T-helper 17 cell (primary cell): ENCODE data around the gene TP53BP2. TPM values are rescaled to one million over a fixed set of nuclear protein-coding genes. Genes with fewer than 3 reads are reported as not detected.
"Not testable (repeated sequence)": the region's sequence is repeated elsewhere in the genome, so short reads cannot be mapped to it uniquely, and the experiment has no call there.

Experiments
- ATAC-seq: fragments of 150-1000 bp; cut with Tn5 transposase; 2 replicates; pipeline ENCODE4 v1.10.0; 2021; ENCODE audit warnings: mild to moderate bottlenecking, moderate library complexity
- DNase-seq, 3 donors: peaks; one replicate each; pipeline versions ENCODE4 v3.0.0 to v3.0.0-alpha.2; 2020 to 2021
- H3K9me3 ChIP-seq: one replicate; pipeline ENCODE4 v1.7.0; 2013; ENCODE audit warnings: low read length, mild to moderate bottlenecking; ENCODE audit not compliant: control insufficient read depth, poor library complexity, severe bottlenecking
- H3K27ac Mint-ChIP-seq: one replicate; pipeline ENCODE4 v1.8.0; 2022; ENCODE audit warnings: mild to moderate bottlenecking, moderate library complexity, mixed read lengths
- H3K27me3 Mint-ChIP-seq: one replicate; pipeline ENCODE4 v1.8.0; 2022; ENCODE audit warnings: mixed read lengths
- H3K36me3 Mint-ChIP-seq: one replicate; pipeline ENCODE4 v1.8.0; 2022; ENCODE audit warnings: low read depth, mixed read lengths
- H3K4me1 Mint-ChIP-seq: one replicate; pipeline ENCODE4 v1.8.0; 2022; ENCODE audit warnings: mild to moderate bottlenecking, mixed read lengths
- H3K4me3 Mint-ChIP-seq: one replicate; pipeline ENCODE4 v1.8.0; 2022; ENCODE audit warnings: mild to moderate bottlenecking, moderate library complexity, mixed read lengths
- total RNA-seq, 4 donors: library from RNA in 2 of 4; stranded (reverse) in 2 of 4; gene quantifications; one replicate each; pipeline ENCODE4 v1.2.3 and lab custom pipeline; 2022 to 2026

Gene TP53BP2, protein sequence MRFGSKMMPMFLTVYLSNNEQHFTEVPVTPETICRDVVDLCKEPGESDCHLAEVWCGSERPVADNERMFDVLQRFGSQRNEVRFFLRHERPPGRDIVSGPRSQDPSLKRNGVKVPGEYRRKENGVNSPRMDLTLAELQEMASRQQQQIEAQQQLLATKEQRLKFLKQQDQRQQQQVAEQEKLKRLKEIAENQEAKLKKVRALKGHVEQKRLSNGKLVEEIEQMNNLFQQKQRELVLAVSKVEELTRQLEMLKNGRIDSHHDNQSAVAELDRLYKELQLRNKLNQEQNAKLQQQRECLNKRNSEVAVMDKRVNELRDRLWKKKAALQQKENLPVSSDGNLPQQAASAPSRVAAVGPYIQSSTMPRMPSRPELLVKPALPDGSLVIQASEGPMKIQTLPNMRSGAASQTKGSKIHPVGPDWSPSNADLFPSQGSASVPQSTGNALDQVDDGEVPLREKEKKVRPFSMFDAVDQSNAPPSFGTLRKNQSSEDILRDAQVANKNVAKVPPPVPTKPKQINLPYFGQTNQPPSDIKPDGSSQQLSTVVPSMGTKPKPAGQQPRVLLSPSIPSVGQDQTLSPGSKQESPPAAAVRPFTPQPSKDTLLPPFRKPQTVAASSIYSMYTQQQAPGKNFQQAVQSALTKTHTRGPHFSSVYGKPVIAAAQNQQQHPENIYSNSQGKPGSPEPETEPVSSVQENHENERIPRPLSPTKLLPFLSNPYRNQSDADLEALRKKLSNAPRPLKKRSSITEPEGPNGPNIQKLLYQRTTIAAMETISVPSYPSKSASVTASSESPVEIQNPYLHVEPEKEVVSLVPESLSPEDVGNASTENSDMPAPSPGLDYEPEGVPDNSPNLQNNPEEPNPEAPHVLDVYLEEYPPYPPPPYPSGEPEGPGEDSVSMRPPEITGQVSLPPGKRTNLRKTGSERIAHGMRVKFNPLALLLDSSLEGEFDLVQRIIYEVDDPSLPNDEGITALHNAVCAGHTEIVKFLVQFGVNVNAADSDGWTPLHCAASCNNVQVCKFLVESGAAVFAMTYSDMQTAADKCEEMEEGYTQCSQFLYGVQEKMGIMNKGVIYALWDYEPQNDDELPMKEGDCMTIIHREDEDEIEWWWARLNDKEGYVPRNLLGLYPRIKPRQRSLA
- 100 to 1,000 TPM in 1 of 2 donors, 10 to 100 TPM in 1; 97.6 to 136 TPM for total RNA-seq
- 115 to 182 reads per million in 2 donors for total RNA-seq (lab: John Stamatoyannopoulos, UW)

DNA sequence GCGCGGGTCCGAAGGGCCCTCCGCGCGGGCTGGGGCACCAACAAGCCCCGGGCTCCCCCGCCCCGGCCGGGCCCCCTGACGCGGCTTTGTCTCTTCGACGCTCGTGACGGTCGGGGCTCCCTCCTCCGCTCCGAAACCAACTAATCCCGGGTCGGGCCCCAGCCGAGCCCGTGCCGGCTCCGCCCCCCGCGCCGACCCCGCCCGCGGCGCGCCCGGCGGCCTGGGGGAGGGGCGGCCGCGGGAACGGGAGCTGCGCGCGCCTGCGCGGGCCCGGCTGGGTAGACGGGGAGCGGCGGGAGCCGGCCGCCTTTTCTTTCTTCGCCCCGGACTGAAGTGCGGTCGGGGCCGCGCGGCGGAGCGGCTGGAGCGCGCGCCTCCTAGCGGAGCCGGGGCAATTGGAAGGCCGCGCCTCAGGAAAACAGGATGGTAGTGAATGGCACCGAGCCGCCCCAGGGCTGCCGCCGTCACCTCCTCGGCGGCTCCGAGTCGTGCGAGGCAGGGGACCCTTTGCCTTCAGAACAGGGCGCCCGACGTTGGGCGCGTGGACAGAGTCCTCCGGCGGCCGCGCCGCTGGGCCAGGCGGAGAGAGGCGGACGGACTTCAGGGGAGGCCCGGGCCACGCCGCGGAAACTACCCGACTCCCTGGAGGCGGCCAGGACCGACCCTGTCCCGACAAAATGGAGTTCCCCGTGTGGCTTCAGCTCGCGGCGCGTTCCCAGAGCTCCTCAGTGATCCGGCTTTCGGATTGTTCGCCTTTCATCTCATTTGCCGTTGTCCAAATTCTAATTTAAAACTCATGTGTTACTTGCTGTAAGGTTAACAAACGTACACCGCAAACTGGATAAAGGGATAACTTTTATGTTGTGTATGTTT, at the start of gene TP53BP2:
TSS of gene TP53BP2 (minus strand) at position 138 of the 873 bp plus-strand sequence. CDS start 267 bp downstream, outside the sequence.
- Mint-ChIP-seq H3K27me3 (peaks cover 2% of the 10 kb centered on the region), H3K36me3 (peaks cover 3% of the 10 kb centered on the region), H3K27ac (peak within 1 kb of the TSS; percentile 98), H3K4me3 (peak within 1 kb of the TSS; percentile 96), H3K4me1 (peaks cover 25% of the 10 kb centered on the region)
- peak; percentile 85 to 88 (median 88) for DNase-seq
- no peaks in the 10 kb centered on the region for H3K9me3 ChIP-seq
- ATAC-seq, result peak; percentile 87

DNA sequence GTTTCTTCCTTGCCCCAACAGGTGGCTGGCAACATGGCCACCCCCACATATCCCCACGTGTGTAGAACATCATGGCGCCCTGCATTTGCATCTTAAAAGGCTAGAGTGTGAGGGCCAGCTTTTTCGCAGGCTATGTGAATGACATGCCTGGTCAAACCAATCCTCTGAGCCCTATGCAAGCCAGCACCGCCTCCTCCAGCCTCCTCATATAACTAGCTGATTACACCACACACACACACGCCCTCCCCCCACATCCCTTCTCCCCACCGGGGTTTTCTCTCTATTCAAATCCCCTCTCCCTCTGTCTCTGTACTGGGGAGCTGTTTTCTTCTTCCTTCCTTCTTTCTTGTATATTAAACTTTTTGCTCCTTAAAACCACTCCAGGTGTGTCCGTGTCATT, 44.7 kb upstream of the TP53BP2 start:
- H3K9me3 ChIP-seq, H3K4me3 Mint-ChIP-seq, H3K27me3 Mint-ChIP-seq, H3K36me3 Mint-ChIP-seq, ATAC-seq, H3K27ac Mint-ChIP-seq, H3K4me1 Mint-ChIP-seq, DNase-seq: not testable (repeated sequence)

DNA sequence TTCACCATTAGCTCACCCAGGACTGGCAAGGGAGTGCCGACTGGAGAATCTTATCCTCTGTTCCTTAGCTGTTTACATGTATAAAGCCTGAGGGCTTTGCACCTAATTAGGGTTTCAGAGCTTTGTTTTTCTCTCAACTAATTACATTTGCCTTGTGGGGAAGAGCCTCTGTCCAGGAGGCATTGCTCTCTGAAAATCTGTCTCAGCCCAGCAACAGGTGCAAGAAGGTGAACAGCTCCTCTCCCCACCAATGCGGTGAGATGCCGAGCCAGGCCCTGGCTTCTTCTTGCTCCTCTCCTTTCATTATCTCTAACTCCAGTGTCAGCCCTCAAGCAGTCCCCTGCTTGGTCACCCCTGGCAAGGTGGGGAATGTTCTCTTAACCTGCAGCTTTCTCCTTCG, 43.6 kb upstream of the TP53BP2 start:
- ATAC-seq, H3K36me3 Mint-ChIP-seq, H3K4me1 Mint-ChIP-seq, H3K27me3 Mint-ChIP-seq, H3K9me3 ChIP-seq, H3K4me3 Mint-ChIP-seq, DNase-seq, H3K27ac Mint-ChIP-seq: not testable (repeated sequence)

DNA sequence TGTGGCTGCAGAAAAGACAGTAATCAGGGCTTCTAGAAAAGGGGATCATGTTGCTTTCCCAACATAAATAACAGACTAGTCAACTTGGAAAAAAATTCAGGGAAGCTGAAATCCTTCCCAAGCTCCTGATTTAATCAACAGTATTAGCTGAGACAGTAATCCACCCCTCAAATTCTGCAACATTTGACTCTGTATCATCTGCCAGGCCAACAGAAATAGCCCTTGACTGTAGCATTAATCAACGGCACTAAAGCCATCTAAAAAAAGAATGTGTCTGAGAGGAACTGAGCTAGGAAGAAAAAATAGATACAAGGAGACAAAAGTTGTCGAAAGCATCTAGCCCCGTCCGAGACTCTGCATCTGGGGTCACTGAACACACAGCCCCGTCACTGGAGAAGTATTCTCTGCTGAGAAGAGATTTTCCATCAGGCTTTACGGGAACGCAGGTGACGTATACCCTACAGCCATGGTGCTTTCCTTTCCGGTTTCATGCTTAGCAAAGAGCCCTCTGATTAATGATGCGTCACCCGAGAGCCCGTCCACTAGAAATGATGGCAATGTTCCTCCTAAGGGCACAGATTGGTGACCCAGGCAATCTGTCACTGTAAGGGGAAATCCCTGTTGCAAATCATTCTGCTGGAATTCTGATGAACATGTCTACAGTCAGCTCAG, 42.1 kb upstream of the TP53BP2 start:
- no peaks in the 10 kb centered on the region for H3K27me3 Mint-ChIP-seq
- ATAC-seq (no peak), DNase-seq (no peak)
- H3K4me1 Mint-ChIP-seq, result no peaks in the 10 kb centered on the region
- H3K9me3 ChIP-seq, result no peaks in the 10 kb centered on the region
- H3K36me3 Mint-ChIP-seq, result no peaks in the 10 kb centered on the region
- H3K27ac Mint-ChIP-seq, result no peak overlapping the region
- no peak overlapping the region for H3K4me3 Mint-ChIP-seq

DNA sequence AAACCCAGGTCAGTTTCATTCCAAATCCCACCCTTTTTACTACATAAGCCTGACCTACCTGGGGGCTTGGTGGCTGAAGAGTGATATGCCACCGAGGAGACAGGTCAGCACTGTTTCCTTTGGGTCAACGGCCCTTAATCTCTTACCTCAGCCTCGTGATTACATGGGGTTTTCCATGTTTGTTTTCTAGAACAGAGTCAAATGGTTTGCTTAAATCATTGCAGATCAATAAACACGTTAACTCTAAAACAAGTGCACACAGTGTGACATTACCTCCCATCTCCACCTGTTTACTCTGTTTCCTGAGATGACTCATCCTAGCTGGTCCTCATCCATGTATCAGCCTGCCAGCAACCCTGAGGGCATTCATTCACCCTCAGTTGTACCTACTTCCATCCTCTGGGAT, 40.8 kb upstream of the TP53BP2 start:
- Mint-ChIP-seq H3K27ac (no peak overlapping the region), H3K27me3 (no peaks in the 10 kb centered on the region), H3K36me3 (no peaks in the 10 kb centered on the region), H3K4me3 (no peak overlapping the region), H3K4me1 (no peaks in the 10 kb centered on the region)
- DNase-seq (no peak), ATAC-seq (no peak)
- H3K9me3 ChIP-seq, result no peaks in the 10 kb centered on the region

DNA sequence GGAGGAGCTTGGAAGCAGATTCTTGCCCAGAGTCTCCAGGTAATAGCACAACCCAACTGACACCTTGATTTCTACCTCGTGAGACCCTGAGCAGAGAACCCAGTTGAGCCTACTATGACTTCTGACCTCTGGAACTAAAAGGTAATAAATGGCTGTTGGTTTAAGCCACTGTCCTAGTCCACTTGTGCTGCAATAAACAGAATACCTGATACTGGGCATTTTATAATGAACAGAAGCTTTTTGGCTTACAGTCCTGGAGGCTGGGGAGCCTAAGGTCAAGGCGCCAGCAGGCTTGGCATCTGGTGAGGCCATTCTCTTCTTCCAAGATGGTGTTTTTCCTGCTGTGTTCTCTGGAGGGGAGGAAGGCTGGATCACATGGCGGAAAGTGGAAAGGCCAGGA, 39.9 kb upstream of the TP53BP2 start:
- ATAC-seq (no peak), DNase-seq (no peak)
- peaks cover 3% of the 10 kb centered on the region for H3K27me3 Mint-ChIP-seq
- H3K27ac Mint-ChIP-seq, result no peak overlapping the region
- H3K4me1 Mint-ChIP-seq, result no peaks in the 10 kb centered on the region
- no peaks in the 10 kb centered on the region for H3K36me3 Mint-ChIP-seq
- no peak overlapping the region for H3K4me3 Mint-ChIP-seq
- H3K9me3 ChIP-seq, result no peaks in the 10 kb centered on the region

DNA sequence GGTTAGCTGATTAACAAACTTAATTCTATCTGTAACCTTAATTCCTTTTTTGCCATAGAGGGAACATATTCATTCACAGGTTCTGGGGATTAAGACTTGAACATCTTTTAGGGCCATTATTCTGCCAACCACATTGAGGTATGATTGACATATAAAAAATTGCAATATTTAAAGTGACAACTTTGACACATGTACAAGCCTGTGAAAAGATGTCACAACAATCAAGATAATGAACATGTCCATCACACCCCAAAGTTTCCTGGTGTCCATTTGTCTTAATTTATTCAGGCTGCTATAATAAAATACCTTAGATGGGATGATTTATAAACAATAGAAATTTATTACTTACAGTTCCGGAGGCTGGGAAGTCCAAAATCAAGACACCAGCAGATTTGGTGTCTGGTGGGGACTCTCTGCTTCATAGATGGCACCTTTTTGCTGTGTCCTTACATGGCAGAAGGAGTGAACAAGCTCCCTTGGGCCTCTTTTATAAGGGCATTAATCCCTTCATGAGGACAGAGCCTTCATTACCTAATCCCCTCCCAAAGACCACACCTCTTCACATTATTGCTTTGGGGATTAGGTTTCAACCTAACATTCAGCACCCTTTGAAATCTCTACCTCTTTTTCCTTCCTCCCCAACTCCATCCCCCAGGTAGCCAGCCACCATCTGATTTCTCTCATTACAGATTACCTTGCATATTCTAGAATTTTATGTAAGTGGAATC, 33.0 kb upstream of the TP53BP2 start:
- peaks cover 2% of the 10 kb centered on the region for H3K9me3 ChIP-seq
- ATAC-seq (no peak), DNase-seq (no peak)
- Mint-ChIP-seq H3K27me3 (peaks cover 23% of the 10 kb centered on the region), H3K27ac (no peak overlapping the region), H3K36me3 (peaks cover 2% of the 10 kb centered on the region), H3K4me3 (no peak overlapping the region), H3K4me1 (no peaks in the 10 kb centered on the region)

DNA sequence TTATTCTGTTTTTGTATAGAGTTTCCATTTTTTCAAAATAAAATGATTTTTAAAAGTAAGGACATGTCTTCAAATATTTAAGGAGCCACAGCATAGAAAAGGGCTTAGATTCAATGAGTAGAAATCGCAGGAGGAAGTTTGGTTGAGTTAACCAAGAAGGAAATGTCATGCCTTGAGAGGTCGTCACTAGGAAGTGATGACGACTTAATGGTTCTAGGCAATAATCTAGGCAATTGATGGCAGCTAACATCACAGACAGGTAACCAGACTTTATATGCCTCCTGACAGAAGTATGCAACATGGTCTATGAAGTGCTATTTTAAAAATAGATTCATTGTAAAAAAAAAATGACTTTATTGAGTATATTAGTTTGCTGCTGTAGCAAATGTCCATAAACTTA, 32.1 kb upstream of the TP53BP2 start:
- no peak for ATAC-seq
- no peak overlapping the region for H3K27ac Mint-ChIP-seq
- H3K9me3 ChIP-seq, result peaks cover 2% of the 10 kb centered on the region
- H3K36me3 Mint-ChIP-seq, result peaks cover 2% of the 10 kb centered on the region
- no peak for DNase-seq
- H3K4me1 Mint-ChIP-seq, result no peaks in the 10 kb centered on the region
- no peak overlapping the region for H3K4me3 Mint-ChIP-seq
- peaks cover 32% of the 10 kb centered on the region for H3K27me3 Mint-ChIP-seq

DNA sequence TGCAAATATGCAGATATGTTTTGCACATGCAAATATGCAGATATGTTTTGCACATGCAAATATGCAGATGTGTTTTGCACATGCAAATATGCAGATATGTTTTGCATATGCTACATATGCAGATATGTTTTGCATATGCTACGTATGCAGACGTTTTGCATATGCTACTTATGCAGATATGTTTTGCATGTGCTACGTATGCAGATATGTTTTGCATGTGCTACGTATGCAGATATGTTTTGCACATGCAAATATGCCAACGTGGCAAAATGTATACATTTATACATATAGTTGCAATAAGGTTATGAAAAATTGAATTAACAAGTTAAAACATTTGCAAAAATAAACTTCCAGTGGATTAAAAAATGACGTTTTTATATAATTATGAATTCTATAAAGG, 30.8 kb upstream of the TP53BP2 start:
- Mint-ChIP-seq H3K27ac (no peak overlapping the region), H3K4me1 (no peaks in the 10 kb centered on the region), H3K4me3 (no peak overlapping the region), H3K27me3 (peaks cover 44% of the 10 kb centered on the region), H3K36me3 (peaks cover 2% of the 10 kb centered on the region)
- peaks cover 2% of the 10 kb centered on the region for H3K9me3 ChIP-seq
- DNase-seq (no peak), ATAC-seq (no peak)

DNA sequence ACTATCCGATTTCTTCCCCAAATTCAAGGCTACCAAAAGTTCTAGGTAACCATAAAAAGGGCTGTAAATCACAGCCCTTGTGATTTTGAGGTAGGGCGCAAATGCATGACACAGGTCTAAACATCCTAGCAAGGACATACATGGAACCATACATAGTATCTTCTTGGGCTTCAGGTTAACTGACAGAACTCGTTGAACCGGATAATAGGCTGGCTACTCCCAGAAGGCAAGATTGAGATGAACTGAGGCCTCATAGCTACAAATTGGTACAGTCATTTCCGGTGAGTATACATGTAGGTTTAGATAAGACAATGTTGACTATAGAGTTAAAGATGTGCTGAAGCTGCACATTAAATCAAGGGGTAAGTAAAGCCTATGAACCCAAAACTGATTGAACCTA, 27.3 kb upstream of the TP53BP2 start:
- H3K4me3 Mint-ChIP-seq, result no peak overlapping the region
- peaks cover 60% of the 10 kb centered on the region for H3K27me3 Mint-ChIP-seq
- no peak for DNase-seq

DNA sequence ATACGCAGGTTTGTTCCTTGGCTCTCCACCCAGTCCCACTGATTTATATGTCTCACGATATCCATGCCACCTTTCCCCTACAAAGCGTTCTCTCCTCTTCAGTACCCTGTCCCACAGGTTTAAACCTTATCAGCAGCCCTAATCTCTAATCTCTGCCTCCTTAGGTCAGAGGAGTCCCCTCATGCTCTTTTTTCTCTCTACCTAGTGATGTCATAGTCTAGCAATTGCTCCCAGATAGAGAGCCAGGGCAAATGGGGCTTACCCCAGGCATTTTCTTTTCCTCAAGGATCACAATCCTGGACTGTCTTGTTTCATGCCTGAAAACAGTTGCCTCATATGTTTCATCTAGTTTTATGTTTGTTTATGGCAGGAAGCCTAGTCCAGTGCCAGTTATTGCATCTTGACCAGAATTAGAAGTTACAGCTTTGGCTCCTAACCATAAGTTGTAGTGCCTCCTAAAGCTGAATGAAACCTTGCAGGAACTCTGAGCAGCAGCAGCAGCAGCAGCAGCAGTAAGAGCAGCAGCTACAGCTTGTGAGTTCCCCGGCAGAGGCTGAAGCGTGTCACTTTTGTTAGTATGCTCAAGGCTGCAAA, 26.7 kb upstream of the TP53BP2 start:
- ATAC-seq (no peak), DNase-seq (no peak)
- Mint-ChIP-seq H3K27me3 (peaks cover 60% of the 10 kb centered on the region), H3K36me3 (peaks cover 2% of the 10 kb centered on the region), H3K4me1 (no peaks in the 10 kb centered on the region), H3K4me3 (no peak overlapping the region), H3K27ac (no peak overlapping the region)
- peaks cover 2% of the 10 kb centered on the region for H3K9me3 ChIP-seq

More for the DNA sequence above, 27.3 kb upstream of the TP53BP2 start:
- Mint-ChIP-seq H3K27ac (no peak overlapping the region), H3K4me1 (no peaks in the 10 kb centered on the region), H3K36me3 (peaks cover 2% of the 10 kb centered on the region)
- H3K9me3 ChIP-seq, result peaks cover 2% of the 10 kb centered on the region
- no peak for ATAC-seq
